ENCODE data around the gene DCAF11. TPM values are rescaled to one million over a fixed set of nuclear protein-coding genes. Genes with fewer than 3 reads are reported as not detected.
A peak's percentile ranks its signal among the peaks of the same experiment; 100 is the strongest.

The DCAF11 gene
- total RNA-seq, 2 experiments from 2014 or later, result 74.8 to 75.3 TPM

DNA sequence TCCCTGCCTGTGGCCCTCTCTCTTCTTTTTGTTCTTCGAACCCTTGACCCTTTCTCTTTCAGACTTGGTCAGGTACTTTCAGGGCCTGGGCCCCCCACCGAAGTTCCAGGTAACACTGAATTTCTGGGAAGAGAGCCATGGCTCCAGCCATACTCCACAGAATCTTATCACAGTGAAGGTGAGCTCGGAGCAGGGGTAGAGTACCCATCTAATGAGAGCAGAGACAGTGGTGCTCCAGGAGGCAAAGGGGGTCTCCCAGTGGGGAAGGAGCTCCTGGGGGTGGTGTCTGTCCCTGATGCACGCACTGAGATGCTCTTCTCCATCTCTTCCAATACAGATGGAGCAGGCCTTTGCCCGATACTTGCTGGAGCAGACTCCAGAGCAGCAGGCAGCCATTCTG is 51.2 kb downstream of the DCAF11 start:
- Mint-ChIP-seq H3K9me3 (no peaks in the 10 kb centered on the region), H3K4me1 (ENCODE audit: low read depth) (peaks cover 64% of the 10 kb centered on the region), H3K27ac (peak overlapping the region; percentile 76), H3K36me3 (ENCODE audit: low read depth) (peaks cover 80% of the 10 kb centered on the region), H3K4me3 (peak overlapping the region; percentile 95), H3K27me3 (no peaks in the 10 kb centered on the region)
- DNase-seq, result no peak
- TF ChIP-seq, protein P1, sequence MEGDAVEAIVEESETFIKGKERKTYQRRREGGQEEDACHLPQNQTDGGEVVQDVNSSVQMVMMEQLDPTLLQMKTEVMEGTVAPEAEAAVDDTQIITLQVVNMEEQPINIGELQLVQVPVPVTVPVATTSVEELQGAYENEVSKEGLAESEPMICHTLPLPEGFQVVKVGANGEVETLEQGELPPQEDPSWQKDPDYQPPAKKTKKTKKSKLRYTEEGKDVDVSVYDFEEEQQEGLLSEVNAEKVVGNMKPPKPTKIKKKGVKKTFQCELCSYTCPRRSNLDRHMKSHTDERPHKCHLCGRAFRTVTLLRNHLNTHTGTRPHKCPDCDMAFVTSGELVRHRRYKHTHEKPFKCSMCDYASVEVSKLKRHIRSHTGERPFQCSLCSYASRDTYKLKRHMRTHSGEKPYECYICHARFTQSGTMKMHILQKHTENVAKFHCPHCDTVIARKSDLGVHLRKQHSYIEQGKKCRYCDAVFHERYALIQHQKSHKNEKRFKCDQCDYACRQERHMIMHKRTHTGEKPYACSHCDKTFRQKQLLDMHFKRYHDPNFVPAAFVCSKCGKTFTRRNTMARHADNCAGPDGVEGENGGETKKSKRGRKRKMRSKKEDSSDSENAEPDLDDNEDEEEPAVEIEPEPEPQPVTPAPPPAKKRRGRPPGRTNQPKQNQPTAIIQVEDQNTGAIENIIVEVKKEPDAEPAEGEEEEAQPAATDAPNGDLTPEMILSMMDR (IDR thresholded peaks at IDR 0.05), result no peak
- ChIA-PET POLR2A (interaction anchor here (0.8 to 2.6 kb wide), 6 partner anchors 19 to 51 kb away, joined by 3 to 11 read pairs (median 5); partner anchors contain the start of genes DCAF11, EMC9, IPO4 and NRL), CTCF (no interaction called here)
- Histone ChIP-seq H3K4me3 (ENCODE audit: low read length) (no peak overlapping the region), H3K9me3 (ENCODE audit: control insufficient read depth in 1 of 2, insufficient read depth in 1 of 2, low read length in 2 of 2) (no peaks in the 10 kb centered on the region), H3K27me3 (ENCODE audit: control insufficient read depth in 1 of 2, insufficient read depth in 2 of 2, low read length in 2 of 2) (no peaks in the 10 kb centered on the region), H3K36me3 (ENCODE audit: insufficient read depth, low read length) (peaks cover 65% of the 10 kb centered on the region), H3K27ac (ENCODE audit: low read depth in 1 of 2, low read length in 2 of 2) (no peak overlapping the region), H3K4me1 (ENCODE audit: insufficient read depth, low read length) (peaks cover 45% of the 10 kb centered on the region)
- intact Hi-C loops (cut with DNase I, micrococcal nuclease), result loop anchor here in 1 of 2 experiments (2.0 kb wide), 1 partner anchor 21 kb away; no protein-coding TSS in a partner anchor
- no peak for ATAC-seq (ENCODE audit: poor library complexity)

DNA sequence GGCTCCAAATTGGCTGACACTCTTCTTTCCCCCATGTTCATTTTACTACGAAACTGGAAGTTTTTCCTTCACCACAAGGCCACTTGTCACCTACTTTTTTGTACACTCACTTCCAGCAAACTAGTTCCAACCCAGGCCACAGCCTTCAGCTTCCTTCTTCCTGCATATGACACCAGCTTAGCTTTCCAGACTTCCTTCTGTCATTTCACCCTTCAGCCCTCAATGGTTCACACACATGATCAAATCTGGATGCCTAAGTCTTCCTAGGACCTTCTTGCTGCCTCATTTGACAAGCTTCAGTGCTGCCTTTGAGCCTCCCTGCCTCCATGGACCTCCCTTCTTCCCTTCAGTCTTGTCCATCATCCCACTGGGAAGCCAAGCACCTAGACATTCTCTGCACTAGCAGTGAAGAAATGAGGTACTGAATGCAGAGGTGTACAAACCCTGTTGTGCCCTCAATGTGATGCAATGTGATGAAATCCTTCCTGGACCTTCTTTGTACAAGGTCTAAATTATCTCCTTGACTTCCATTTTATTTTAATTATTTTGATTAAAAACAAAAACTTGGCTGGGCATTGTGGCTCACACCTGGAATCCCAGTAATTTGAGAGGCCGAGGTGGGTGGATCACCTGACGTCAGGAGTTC is 53.0 kb downstream of the DCAF11 start:
- Mint-ChIP-seq H3K4me1 (ENCODE audit: low read depth) (peaks cover 52% of the 10 kb centered on the region), H3K27ac (peak overlapping the region; percentile 76), H3K36me3 (ENCODE audit: low read depth) (peaks cover 69% of the 10 kb centered on the region), H3K4me3 (no peak overlapping the region), H3K27me3 (no peaks in the 10 kb centered on the region), H3K9me3 (no peaks in the 10 kb centered on the region)
- Histone ChIP-seq H3K36me3 (ENCODE audit: insufficient read depth, low read length) (peaks cover 63% of the 10 kb centered on the region), H3K27ac (ENCODE audit: low read depth in 1 of 2, low read length in 2 of 2) (no peak overlapping the region), H3K27me3 (ENCODE audit: control insufficient read depth in 1 of 2, insufficient read depth in 2 of 2, low read length in 2 of 2) (no peaks in the 10 kb centered on the region), H3K4me1 (ENCODE audit: insufficient read depth, low read length) (peaks cover 52% of the 10 kb centered on the region), H3K4me3 (ENCODE audit: low read length) (no peak overlapping the region), H3K9me3 (ENCODE audit: control insufficient read depth in 1 of 2, insufficient read depth in 1 of 2, low read length in 2 of 2) (no peaks in the 10 kb centered on the region)
- CTCF ChIA-PET, result no interaction called here
- POLR2A ChIA-PET, result no interaction called here
- ATAC-seq (ENCODE audit: poor library complexity), result no peak
- TF ChIP-seq, protein P1 (IDR thresholded peaks at IDR 0.05), result no peak
- intact Hi-C loops (cut with DNase I, micrococcal nuclease), result no loop called here
- no peak for DNase-seq

DNA sequence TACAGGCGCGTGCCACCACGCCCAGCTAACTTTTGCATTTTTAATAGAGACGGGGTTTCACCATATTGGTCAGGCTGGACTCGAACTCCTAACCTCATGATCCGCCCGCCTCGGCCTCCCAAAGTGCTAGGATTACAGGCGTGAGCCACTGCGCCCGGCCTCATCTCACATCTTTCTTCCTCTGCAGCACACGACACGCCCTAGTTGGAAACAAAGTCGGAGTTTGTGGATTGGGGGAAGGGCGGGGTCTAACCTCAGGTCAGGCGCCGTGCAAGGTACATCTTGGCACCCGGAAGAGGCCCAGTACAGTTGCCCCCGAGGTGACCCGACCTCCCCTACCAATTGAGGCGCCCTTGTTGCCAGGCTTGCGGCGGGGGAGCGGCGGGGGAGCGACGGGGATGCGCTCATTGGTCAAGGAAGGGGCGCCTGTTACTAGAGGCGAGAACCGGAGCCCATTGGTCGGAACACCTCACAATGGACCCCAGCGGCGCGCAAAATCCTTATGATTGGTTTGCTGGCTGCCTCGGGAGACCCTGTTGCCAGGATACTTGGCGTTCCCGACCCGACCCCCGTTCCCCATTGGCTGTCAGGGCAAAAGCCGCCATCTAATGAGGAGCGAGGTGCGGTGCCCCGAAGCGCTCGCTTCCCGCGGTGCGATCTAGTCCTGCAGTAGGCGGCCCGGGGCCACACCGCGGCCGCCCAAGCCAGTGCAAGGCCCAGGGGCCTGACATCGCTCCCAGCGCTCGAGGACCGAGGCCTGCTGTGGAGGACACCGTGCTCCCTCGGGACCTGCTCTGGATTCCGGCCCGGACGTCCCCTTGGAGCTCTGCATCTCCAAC is 57.1 kb downstream of the DCAF11 start, which contains the start of gene REC8:
Gene REC8, plus strand, starts transcription at position 659 of the 839 bp plus-strand sequence. CDS start 473 bp downstream, outside the sequence.
- TF ChIP-seq, protein P1 (IDR thresholded peaks at IDR 0.05), result no peak
- Mint-ChIP-seq H3K4me1 (ENCODE audit: low read depth) (peaks cover 42% of the 10 kb centered on the region), H3K27me3 (no peaks in the 10 kb centered on the region), H3K27ac (peak within 1 kb of the TSS; percentile 79), H3K36me3 (ENCODE audit: low read depth) (peaks cover 55% of the 10 kb centered on the region), H3K9me3 (no peaks in the 10 kb centered on the region), H3K4me3 (peak within 1 kb of the TSS; percentile 89)
- ChIA-PET CTCF (interaction anchor here (0.6 to 1.8 kb wide), 3 partner anchors 10 to 1114 kb away, joined by 3 to 9 read pairs (median 6); partner anchors contain the start of gene IRF9), POLR2A (interaction anchor here (0.6 to 5.4 kb wide), 12 partner anchors 10 to 620 kb away, joined by 3 to 53 read pairs (median 6); partner anchors contain the start of genes DCAF11, EMC9, IPO4 and IRF9)
- Histone ChIP-seq H3K27ac (ENCODE audit: low read depth in 1 of 2, low read length in 2 of 2) (peak within 1 kb of the TSS; percentile 29 to 44), H3K36me3 (ENCODE audit: insufficient read depth, low read length) (peaks cover 37% of the 10 kb centered on the region), H3K4me1 (ENCODE audit: insufficient read depth, low read length) (peaks cover 21% of the 10 kb centered on the region), H3K27me3 (ENCODE audit: control insufficient read depth in 1 of 2, insufficient read depth in 2 of 2, low read length in 2 of 2) (no peaks in the 10 kb centered on the region), H3K4me3 (ENCODE audit: low read length) (peak within 1 kb of the TSS; percentile 56), H3K9me3 (ENCODE audit: control insufficient read depth in 1 of 2, insufficient read depth in 1 of 2, low read length in 2 of 2) (no peaks in the 10 kb centered on the region)
- DNase-seq, result peak; percentile 54 to 85 (median 70)
- peak; percentile 83 for ATAC-seq (ENCODE audit: poor library complexity)
- intact Hi-C loops (cut with DNase I, micrococcal nuclease), result no loop called here
